Thyroid gland (tissue), 4 donors: ENCODE results near the gene CCDC187. TPM values are rescaled to one million over a fixed set of nuclear protein-coding genes. Genes with fewer than 3 reads are reported as not detected.

Source experiments
- DNase-seq, 2 donors: peaks; one replicate each; pipeline ENCODE4 v3.0.0-alpha.2; 2019
- H3K27ac ChIP-seq, 3 donors: fragments of 200-600 bp; sonication (generic); 1 replicate in 2 of 3; 2 replicates in 1 of 3; pipeline ENCODE4 v1.5.1; 2016 to 2019; ENCODE audit warnings: mild to moderate bottlenecking in 1 of 3, moderate library complexity in 1 of 3
- H3K27me3 ChIP-seq: fragments of 200-600 bp; sonication (generic); one replicate; pipeline ENCODE4 v1.5.1; 2019
- H3K36me3 ChIP-seq, 2 donors: fragments of 200-600 bp; sonication (generic); one replicate each; pipeline ENCODE4 v1.5.1; 2016 to 2019
- H3K4me1 ChIP-seq, 2 donors: fragments of 200-600 bp; sonication (generic); one replicate each; pipeline ENCODE4 v1.5.1; 2017 to 2019
- H3K4me3 ChIP-seq, 3 donors: fragments of 200-600 bp; sonication (generic); replicated peaks in 1 of 3; 1 replicate in 2 of 3; 2 replicates in 1 of 3; pipeline ENCODE4 v1.5.1; 2016; ENCODE audit warnings: mild to moderate bottlenecking in 1 of 3
- H3K9me3 ChIP-seq: fragments of 200-600 bp; sonication (generic); one replicate; pipeline ENCODE4 v1.5.1; 2017
- POLR2A ChIP-seq, 2 donors: fragments of 450-650 bp; IDR thresholded peaks; one replicate each; pipeline ENCODE4 v1.6.1; 2017; ENCODE audit warnings: antibody characterized with exemption in 2 of 2, mild to moderate bottlenecking in 2 of 2, moderate library complexity in 1 of 2
- WGBS, 2 donors: methylation state at CpG; one replicate each; pipeline ENCODE4 v1.1.5; 2017; 5-methylcytosine and 5-hydroxymethylcytosine counted together
- intact Hi-C: fragments of 100-400 bp; cut with DNase I; formaldehyde crosslinking; loops from one replicate; pipeline ENCODE4 v1.15.1; 2023
- total RNA-seq, 4 donors: library from RNA; depleted of rRNA; stranded (reverse); fragments of >200 nt; gene quantifications; one replicate each; pipeline ENCODE4 v1.2.3, GENCODE V29; 2016
- TF ChIP-seq, protein P1 (sequence below), 6 experiments: fragments of 200-600 bp in 3 of 6; fragments of 450-650 bp in 3 of 6; sonication (generic) in 3 of 6; IDR thresholded peaks; one replicate each; pipeline ENCODE4 v1.5.1; 2016 to 2019; ENCODE audit warnings: antibody characterized with exemption in 6 of 6, mild to moderate bottlenecking in 2 of 6, inconsistent platforms in 1 of 6, moderate library complexity in 1 of 6

The CCDC187 gene
- total RNA-seq, 4 donors from 2014 or later = 5.2 to 9.1 (median 6.2) TPM

DNA sequence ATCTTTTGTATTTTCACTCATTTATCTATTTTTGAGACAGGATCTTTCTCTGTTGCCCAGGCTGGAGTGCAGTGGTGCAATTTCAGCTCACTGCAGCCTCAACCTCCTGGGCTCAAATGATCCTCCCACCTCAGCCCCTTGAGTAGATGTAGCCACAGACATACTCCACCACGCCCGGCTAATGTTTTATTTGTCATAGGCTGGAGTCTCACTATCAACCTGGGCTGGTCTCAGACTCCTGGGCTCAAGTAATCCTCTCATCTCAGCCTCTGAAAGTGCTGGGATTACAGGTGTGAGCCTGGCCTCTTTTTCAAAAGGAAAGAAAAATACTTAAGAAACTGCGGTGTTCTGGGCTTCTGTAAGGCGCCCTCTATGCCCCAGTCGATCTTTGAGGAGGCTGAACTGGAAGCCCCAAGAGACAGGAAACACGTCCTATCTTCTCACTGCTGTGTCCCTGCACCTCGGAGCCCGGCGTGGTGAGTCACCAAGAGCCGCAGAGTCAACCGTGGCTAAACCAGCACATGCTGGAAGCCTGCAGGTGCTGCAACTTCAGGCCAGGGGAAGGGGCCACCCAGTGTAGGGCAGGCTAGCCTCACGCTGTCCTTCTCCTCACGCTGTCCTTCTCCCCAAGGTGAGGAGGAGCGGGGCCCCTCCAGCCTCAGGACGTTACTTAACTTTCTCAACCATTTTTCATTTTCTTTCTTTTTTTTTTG, 83.7 kb downstream of the CCDC187 start:
- H3K27ac ChIP-seq = no peak overlapping the region
- H3K36me3 ChIP-seq = peaks cover 5 to 23% of the 10 kb centered on the region in 2 donors
- intact Hi-C loops = no loop called here

GRCh38 chr9:136219276-136219675, 84.6 kb downstream of the CCDC187 start:
- TF ChIP-seq, protein P1, sequence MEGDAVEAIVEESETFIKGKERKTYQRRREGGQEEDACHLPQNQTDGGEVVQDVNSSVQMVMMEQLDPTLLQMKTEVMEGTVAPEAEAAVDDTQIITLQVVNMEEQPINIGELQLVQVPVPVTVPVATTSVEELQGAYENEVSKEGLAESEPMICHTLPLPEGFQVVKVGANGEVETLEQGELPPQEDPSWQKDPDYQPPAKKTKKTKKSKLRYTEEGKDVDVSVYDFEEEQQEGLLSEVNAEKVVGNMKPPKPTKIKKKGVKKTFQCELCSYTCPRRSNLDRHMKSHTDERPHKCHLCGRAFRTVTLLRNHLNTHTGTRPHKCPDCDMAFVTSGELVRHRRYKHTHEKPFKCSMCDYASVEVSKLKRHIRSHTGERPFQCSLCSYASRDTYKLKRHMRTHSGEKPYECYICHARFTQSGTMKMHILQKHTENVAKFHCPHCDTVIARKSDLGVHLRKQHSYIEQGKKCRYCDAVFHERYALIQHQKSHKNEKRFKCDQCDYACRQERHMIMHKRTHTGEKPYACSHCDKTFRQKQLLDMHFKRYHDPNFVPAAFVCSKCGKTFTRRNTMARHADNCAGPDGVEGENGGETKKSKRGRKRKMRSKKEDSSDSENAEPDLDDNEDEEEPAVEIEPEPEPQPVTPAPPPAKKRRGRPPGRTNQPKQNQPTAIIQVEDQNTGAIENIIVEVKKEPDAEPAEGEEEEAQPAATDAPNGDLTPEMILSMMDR (IDR thresholded peaks at IDR 0.05) = no peak
- no peak for TF ChIP-seq POLR2A (IDR thresholded peaks at IDR 0.05)
- Histone ChIP-seq H3K4me1 (no peaks in the 10 kb centered on the region), H3K4me3 (no peak overlapping the region), H3K27ac (no peak overlapping the region), H3K36me3 (peaks cover 13 to 28% of the 10 kb centered on the region in 2 donors), H3K9me3 (no peaks in the 10 kb centered on the region), H3K27me3 (no peaks in the 10 kb centered on the region)
- 93 to 94% methylated on average over 11 to 13 of the region's 13 CpGs for WGBS, 2 donors
- no peak for DNase-seq
- intact Hi-C loops = no loop called here

More for the DNA sequence above, 83.7 kb downstream of the CCDC187 start:
- DNase-seq = no peak
- WGBS, 2 donors = 81 to 86% methylated on average over 15 of the region's 15 CpGs
- H3K4me3 ChIP-seq = no peak overlapping the region
- H3K27me3 ChIP-seq = no peaks in the 10 kb centered on the region
- no peaks in the 10 kb centered on the region for H3K4me1 ChIP-seq
- TF ChIP-seq, protein P1 (IDR thresholded peaks at IDR 0.05) = no peak
- no peak for TF ChIP-seq POLR2A (IDR thresholded peaks at IDR 0.05)
- no peaks in the 10 kb centered on the region for H3K9me3 ChIP-seq

DNA sequence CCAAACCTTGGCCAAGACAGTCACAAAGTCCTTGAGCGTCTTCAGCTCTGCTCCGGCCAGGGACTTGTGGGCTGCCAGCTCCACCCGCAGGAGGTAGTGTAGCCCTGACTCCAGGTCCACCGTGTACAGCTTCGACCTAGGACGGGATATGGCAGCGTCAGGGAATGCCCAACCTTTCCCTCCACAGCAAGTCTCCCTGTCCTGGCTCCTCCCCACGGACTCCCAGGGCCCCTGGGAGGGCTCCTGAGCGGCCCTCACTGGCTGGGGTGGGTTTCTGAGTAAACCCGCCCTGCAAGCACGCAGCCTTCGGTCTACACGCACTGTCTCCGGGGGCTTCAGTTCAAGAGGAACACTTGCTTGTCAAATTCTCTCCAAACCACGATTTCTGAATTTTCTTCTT, 85.2 kb downstream of the CCDC187 start:
- TF ChIP-seq, protein P1 (IDR thresholded peaks at IDR 0.05) = no peak
- TF ChIP-seq POLR2A (IDR thresholded peaks at IDR 0.05) = no peak
- Histone ChIP-seq H3K4me3 (no peak overlapping the region), H3K4me1 (no peaks in the 10 kb centered on the region), H3K9me3 (no peaks in the 10 kb centered on the region), H3K36me3 (peaks cover 19 to 34% of the 10 kb centered on the region in 2 donors), H3K27me3 (no peaks in the 10 kb centered on the region), H3K27ac (no peak overlapping the region)
- no peak for DNase-seq
- 86 to 89% methylated on average over 8 to 14 of the region's 15 CpGs for whole genome bisulfite sequencing, 2 donors
- intact Hi-C loops = no loop called here

GRCh38 chr9:136218271-136218670, 85.6 kb downstream of the CCDC187 start:
- intact Hi-C loops = no loop called here
- Histone ChIP-seq H3K36me3 (peaks cover 23 to 37% of the 10 kb centered on the region in 2 donors), H3K4me3 (no peak overlapping the region), H3K4me1 (no peaks in the 10 kb centered on the region), H3K9me3 (no peaks in the 10 kb centered on the region), H3K27ac (no peak overlapping the region), H3K27me3 (no peaks in the 10 kb centered on the region)
- TF ChIP-seq POLR2A (IDR thresholded peaks at IDR 0.05) = no peak
- TF ChIP-seq, protein P1 (IDR thresholded peaks at IDR 0.05) = no peak
- no peak for DNase-seq
- 88 to 93% methylated on average over 15 to 16 of the region's 16 CpGs for WGBS, 2 donors

- WGBS, 2 donors = 92 to 94% methylated on average over 28 to 33 of the region's 37 CpGs
- H3K36me3 ChIP-seq = peaks cover 25 to 37% of the 10 kb centered on the region in 2 donors
Observed at GRCh38 chr9:136216541-136217244, 87.2 kb downstream of the CCDC187 start.

More at GRCh38 chr9:136216541-136217244, 87.2 kb downstream of the CCDC187 start:
- Histone ChIP-seq H3K27me3 (no peaks in the 10 kb centered on the region), H3K4me1 (no peaks in the 10 kb centered on the region), H3K4me3 (no peak overlapping the region), H3K27ac (no peak overlapping the region), H3K9me3 (no peaks in the 10 kb centered on the region)
- intact Hi-C loops = no loop called here
- TF ChIP-seq, protein P1 (IDR thresholded peaks at IDR 0.05) = no peak
- TF ChIP-seq POLR2A (IDR thresholded peaks at IDR 0.05) = no peak
- DNase-seq = no peak
